HepG2 (cell line): ENCODE results near the gene APC2.
A peak's percentile ranks its signal among the peaks of the same experiment; 100 is the strongest.

Experiments
- ATF7-NPFF ChIP-seq: sonication (generic); formaldehyde crosslinking; IDR thresholded peaks from 2 replicates; pipeline ENCODE4 v1.8.1; 2023; ENCODE audit warnings: mild to moderate bottlenecking, low read depth, missing genetic modification reagents, moderate library complexity
- HOXA7 ChIP-seq: sonication (generic); formaldehyde crosslinking; IDR thresholded peaks from 2 replicates; pipeline ENCODE4 v1.8.1; 2022; ENCODE audit warnings: mild to moderate bottlenecking, missing genetic modification reagents, moderate library complexity
- POLR2A ChIP-seq, 2 experiments: IDR thresholded peaks; 2 replicates each; pipeline ENCODE4 v1.6.1; 2011; ENCODE audit warnings: low read depth in 2 of 2, low read length in 2 of 2, mild to moderate bottlenecking in 1 of 2, moderate library complexity in 1 of 2; ENCODE audit not compliant: insufficient read depth in 1 of 2
- RAD51 ChIP-seq: fragments of 450-650 bp; IDR thresholded peaks from 2 replicates; pipeline ENCODE4 v1.6.1; 2016; ENCODE audit warnings: borderline replicate concordance
- RFX5 ChIP-seq: IDR thresholded peaks from 2 replicates; pipeline ENCODE4 v1.6.1; 2011; ENCODE audit warnings: low read depth, low read length, improper control_type of control experiment
- ZNF256 ChIP-seq: sonication (generic); formaldehyde crosslinking; conservative IDR thresholded peaks from 2 replicates; pipeline ENCODE4 v1.4.0; 2020; ENCODE audit warnings: missing genetic modification reagents
- ZNF441 ChIP-seq: sonication (generic); formaldehyde crosslinking; IDR thresholded peaks from 2 replicates; pipeline ENCODE4 v1.7.0; 2021; ENCODE audit warnings: missing genetic modification reagents, borderline replicate concordance
- ZNF678 ChIP-seq: sonication (generic); formaldehyde crosslinking; IDR thresholded peaks from 2 replicates; pipeline ENCODE4 v1.4.0; 2020; ENCODE audit warnings: mild to moderate bottlenecking, missing genetic modification reagents
- ZNF780A ChIP-seq: sonication (generic); formaldehyde crosslinking; IDR thresholded peaks from 2 replicates; pipeline ENCODE4 v1.8.0; 2022; ENCODE audit warnings: mild to moderate bottlenecking, missing genetic modification reagents, moderate library complexity
- TF ChIP-seq, protein P1 (sequence below): sonication (generic); formaldehyde crosslinking; IDR thresholded peaks from 2 replicates; pipeline ENCODE4 v1.5.0; 2020; ENCODE audit warnings: mild to moderate bottlenecking, missing genetic modification reagents
- TF ChIP-seq, protein P2 (sequence below): sonication (generic); formaldehyde crosslinking; IDR thresholded peaks from 2 replicates; pipeline ENCODE4 v1.5.1; 2020; ENCODE audit warnings: missing genetic modification reagents, mild to moderate bottlenecking, borderline replicate concordance
- TF ChIP-seq, protein P3 (sequence below): sonication (generic); formaldehyde crosslinking; IDR thresholded peaks from 2 replicates; pipeline ENCODE4 v1.5.0; 2020; ENCODE audit warnings: mild to moderate bottlenecking, missing genetic modification reagents, moderate library complexity
- TF ChIP-seq, protein P4 (sequence below): sonication (generic); formaldehyde crosslinking; IDR thresholded peaks from 2 replicates; pipeline ENCODE4 v1.4.0; 2020; ENCODE audit warnings: missing genetic modification reagents, borderline replicate concordance

DNA sequence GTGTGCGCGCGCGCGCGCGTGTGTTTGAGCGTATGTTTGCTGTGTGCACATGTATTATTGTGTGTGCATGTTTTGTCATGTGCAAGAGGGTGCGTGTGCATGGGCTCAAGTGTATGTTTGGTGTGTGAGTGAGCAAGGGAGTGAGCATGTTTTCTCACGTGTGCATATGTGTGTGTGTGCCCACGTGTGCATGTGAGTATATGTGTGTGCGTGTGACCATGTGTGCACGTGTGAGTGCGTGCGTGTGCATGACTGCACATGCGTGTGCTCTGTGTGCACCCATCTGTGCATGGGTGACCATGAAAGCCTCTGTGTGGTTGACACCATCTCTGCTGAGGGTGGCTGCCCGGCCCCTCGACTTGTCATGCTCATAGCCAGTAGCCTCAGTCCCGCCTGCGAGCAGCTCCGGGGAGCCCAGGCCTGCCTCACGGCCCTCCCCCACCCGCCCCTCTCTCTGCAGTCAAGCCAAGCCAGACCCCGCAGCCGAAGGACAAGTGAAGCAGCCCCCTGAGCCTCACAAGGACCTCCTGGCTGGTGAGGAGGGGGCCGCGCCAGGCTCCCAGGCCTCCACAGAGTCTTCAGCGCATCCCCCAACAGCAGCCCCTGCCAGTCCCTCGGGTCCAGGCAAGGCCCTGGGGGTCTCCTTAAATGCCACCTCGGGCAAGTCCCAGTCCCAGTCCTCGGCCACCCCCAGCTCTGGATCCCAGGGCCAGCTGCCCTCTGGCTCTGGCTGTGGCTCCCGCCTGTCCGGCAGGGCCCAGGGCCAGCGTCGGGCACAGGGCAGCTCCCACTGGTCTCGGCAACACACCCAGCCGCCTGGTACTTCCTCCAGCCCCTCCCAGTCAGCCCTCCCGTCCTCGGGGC is 47.0 kb downstream of the APC2 start:
- TF ChIP-seq ATF7-NPFF (CRISPR knock-in tag) (no peak), HOXA7 (no peak), POLR2A (IDR thresholded peaks at IDR 0.05; ENCODE audit: insufficient read depth in 1 of 2, low read depth in 2 of 2, low read length in 2 of 2) (0 out of 4 replicates have a peak, but pooled peaks of 1 of the 2 experiments have one; percentile 44), ZNF441 (CRISPR knock-in tag) (no peak), RFX5 (no peak), ZNF678 (CRISPR knock-in tag) (no peak), ZNF780A (CRISPR knock-in tag) (no peak), ZNF256 (CRISPR knock-in tag) (no peak), RAD51 (no peak)
- TF ChIP-seq, protein P1, sequence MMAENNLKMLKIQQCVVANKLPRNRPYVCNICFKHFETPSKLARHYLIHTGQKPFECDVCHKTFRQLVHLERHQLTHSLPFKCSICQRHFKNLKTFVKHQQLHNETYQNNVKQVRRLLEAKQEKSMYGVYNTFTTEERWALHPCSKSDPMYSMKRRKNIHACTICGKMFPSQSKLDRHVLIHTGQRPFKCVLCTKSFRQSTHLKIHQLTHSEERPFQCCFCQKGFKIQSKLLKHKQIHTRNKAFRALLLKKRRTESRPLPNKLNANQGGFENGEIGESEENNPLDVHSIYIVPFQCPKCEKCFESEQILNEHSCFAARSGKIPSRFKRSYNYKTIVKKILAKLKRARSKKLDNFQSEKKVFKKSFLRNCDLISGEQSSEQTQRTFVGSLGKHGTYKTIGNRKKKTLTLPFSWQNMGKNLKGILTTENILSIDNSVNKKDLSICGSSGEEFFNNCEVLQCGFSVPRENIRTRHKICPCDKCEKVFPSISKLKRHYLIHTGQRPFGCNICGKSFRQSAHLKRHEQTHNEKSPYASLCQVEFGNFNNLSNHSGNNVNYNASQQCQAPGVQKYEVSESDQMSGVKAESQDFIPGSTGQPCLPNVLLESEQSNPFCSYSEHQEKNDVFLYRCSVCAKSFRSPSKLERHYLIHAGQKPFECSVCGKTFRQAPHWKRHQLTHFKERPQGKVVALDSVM (CRISPR knock-in tag) = no peak
- TF ChIP-seq, protein P2, sequence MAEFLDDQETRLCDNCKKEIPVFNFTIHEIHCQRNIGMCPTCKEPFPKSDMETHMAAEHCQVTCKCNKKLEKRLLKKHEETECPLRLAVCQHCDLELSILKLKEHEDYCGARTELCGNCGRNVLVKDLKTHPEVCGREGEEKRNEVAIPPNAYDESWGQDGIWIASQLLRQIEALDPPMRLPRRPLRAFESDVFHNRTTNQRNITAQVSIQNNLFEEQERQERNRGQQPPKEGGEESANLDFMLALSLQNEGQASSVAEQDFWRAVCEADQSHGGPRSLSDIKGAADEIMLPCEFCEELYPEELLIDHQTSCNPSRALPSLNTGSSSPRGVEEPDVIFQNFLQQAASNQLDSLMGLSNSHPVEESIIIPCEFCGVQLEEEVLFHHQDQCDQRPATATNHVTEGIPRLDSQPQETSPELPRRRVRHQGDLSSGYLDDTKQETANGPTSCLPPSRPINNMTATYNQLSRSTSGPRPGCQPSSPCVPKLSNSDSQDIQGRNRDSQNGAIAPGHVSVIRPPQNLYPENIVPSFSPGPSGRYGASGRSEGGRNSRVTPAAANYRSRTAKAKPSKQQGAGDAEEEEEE (CRISPR knock-in tag) = no peak
- TF ChIP-seq, protein P3, sequence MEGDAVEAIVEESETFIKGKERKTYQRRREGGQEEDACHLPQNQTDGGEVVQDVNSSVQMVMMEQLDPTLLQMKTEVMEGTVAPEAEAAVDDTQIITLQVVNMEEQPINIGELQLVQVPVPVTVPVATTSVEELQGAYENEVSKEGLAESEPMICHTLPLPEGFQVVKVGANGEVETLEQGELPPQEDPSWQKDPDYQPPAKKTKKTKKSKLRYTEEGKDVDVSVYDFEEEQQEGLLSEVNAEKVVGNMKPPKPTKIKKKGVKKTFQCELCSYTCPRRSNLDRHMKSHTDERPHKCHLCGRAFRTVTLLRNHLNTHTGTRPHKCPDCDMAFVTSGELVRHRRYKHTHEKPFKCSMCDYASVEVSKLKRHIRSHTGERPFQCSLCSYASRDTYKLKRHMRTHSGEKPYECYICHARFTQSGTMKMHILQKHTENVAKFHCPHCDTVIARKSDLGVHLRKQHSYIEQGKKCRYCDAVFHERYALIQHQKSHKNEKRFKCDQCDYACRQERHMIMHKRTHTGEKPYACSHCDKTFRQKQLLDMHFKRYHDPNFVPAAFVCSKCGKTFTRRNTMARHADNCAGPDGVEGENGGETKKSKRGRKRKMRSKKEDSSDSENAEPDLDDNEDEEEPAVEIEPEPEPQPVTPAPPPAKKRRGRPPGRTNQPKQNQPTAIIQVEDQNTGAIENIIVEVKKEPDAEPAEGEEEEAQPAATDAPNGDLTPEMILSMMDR = no peak
- TF ChIP-seq, protein P4, sequence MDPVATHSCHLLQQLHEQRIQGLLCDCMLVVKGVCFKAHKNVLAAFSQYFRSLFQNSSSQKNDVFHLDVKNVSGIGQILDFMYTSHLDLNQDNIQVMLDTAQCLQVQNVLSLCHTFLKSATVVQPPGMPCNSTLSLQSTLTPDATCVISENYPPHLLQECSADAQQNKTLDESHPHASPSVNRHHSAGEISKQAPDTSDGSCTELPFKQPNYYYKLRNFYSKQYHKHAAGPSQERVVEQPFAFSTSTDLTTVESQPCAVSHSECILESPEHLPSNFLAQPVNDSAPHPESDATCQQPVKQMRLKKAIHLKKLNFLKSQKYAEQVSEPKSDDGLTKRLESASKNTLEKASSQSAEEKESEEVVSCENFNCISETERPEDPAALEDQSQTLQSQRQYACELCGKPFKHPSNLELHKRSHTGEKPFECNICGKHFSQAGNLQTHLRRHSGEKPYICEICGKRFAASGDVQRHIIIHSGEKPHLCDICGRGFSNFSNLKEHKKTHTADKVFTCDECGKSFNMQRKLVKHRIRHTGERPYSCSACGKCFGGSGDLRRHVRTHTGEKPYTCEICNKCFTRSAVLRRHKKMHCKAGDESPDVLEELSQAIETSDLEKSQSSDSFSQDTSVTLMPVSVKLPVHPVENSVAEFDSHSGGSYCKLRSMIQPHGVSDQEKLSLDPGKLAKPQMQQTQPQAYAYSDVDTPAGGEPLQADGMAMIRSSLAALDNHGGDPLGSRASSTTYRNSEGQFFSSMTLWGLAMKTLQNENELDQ = no peak
